OCI-LY7 (cell line): ENCODE data around the gene TVP23A. TPM values are rescaled to one million over a fixed set of nuclear protein-coding genes. Genes with fewer than 3 reads are reported as not detected.

Source experiments
- BruUV-seq: library from RNA; stranded (reverse); fragments of 400-500 nt; replicated peaks from 2 replicates; lab custom pipeline; 2021; lab: Mats Ljungman, UMichigan
- CTCF ChIA-PET: fragments of 300-600 bp; sonication (Branson Sonifier 250); formaldehyde crosslinking; loops from one replicate; lab custom pipeline; 2022; ENCODE audit warnings: antibody characterized with exemption; ENCODE audit not compliant: unreplicated experiment; lab: Charles Lee
- POLR2A ChIA-PET: fragments of 300-600 bp; sonication (Branson Sonifier 250); formaldehyde crosslinking; loops from one replicate; lab custom pipeline; 2022; ENCODE audit warnings: antibody characterized with exemption; lab: Charles Lee
- DNase-seq: peaks from one replicate; pipeline ENCODE4 v3.0.0-alpha.2; 2015; ENCODE audit warnings: low spot score
- H2AFZ ChIP-seq: fragments of 200-600 bp; sonication (generic), shearing (Covaris generic); 2 replicates; pipeline ENCODE4 v1.6.1; 2014; ENCODE audit warnings: mild to moderate bottlenecking, antibody characterized with exemption, low read length, moderate library complexity
- H3K27ac ChIP-seq: fragments of 200-600 bp; sonication (generic); 2 replicates; pipeline ENCODE4 v1.5.1; 2014; ENCODE audit warnings: mixed run types, low read depth, mild to moderate bottlenecking, moderate library complexity, low read length, inconsistent platforms; ENCODE audit not compliant: poor library complexity, severe bottlenecking
- H3K36me3 ChIP-seq: fragments of 200-600 bp; sonication (generic); 2 replicates; pipeline ENCODE4 v1.6.1; 2014; ENCODE audit warnings: mild to moderate bottlenecking, antibody characterized with exemption, low read length, moderate library complexity, mixed read lengths; ENCODE audit not compliant: insufficient read depth
- H3K4me1 ChIP-seq: fragments of 200-600 bp; sonication (generic); 2 replicates; pipeline ENCODE4 v1.5.1; 2014; ENCODE audit warnings: mild to moderate bottlenecking, low read length; ENCODE audit not compliant: insufficient read depth, poor library complexity, severe bottlenecking
- H3K4me2 ChIP-seq: fragments of 200-600 bp; sonication (generic); 2 replicates; pipeline ENCODE4 v1.6.1; 2014; ENCODE audit warnings: mild to moderate bottlenecking, low read length
- H3K4me3 ChIP-seq: fragments of 200-600 bp; sonication (generic); 2 replicates; pipeline ENCODE4 v1.5.1; 2014; ENCODE audit warnings: mild to moderate bottlenecking, low read depth, low read length; ENCODE audit not compliant: poor library complexity, severe bottlenecking
- H3K79me2 ChIP-seq: fragments of 200-600 bp; sonication (generic); 2 replicates; pipeline ENCODE4 v1.6.1; 2016; ENCODE audit warnings: low read depth, mild to moderate bottlenecking, low read length, moderate library complexity, mixed read lengths; ENCODE audit not compliant: insufficient read depth
- H3K9me2 ChIP-seq: fragments of 200-600 bp; sonication (generic); 2 replicates; pipeline ENCODE4 v1.6.1; 2016; ENCODE audit warnings: mild to moderate bottlenecking, low read length, mixed read lengths; ENCODE audit not compliant: insufficient read depth
- H3K9me3 ChIP-seq: fragments of 200-600 bp; sonication (generic); 2 replicates; pipeline ENCODE4 v1.6.1; 2014; ENCODE audit warnings: mild to moderate bottlenecking, mixed run types, low read length, mixed read lengths
- H4K20me1 ChIP-seq: fragments of 200-600 bp; sonication (generic); 2 replicates; pipeline ENCODE4 v1.6.1; 2014; ENCODE audit warnings: mild to moderate bottlenecking, antibody characterized with exemption, low read length, moderate library complexity, mixed read lengths; ENCODE audit not compliant: insufficient read depth
- EZH2phosphoT487 ChIP-seq: fragments of 200-600 bp; sonication (generic); IDR thresholded peaks from 2 replicates; pipeline ENCODE4 v1.6.1; 2018; ENCODE audit warnings: low read depth, borderline replicate concordance, mild to moderate bottlenecking, mixed run types, antibody characterized with exemption, low read length, moderate library complexity, mixed read lengths
- intact Hi-C: fragments of 100-400 bp; cut with micrococcal nuclease; formaldehyde crosslinking; loops from one replicate; pipeline ENCODE4 v1.10.0; 2022; ENCODE audit not compliant: unreplicated experiment
- total RNA-seq, 2 experiments: library from RNA; depleted of rRNA in 1 of 2; stranded (reverse); fragments of >200 nt in 1 of 2; shearing (Covaris generic) in 1 of 2; gene quantifications; 2 replicates each; pipeline ENCODE4 v1.2.3, GENCODE V29; 2014 to 2022
- TF ChIP-seq, protein P1 (sequence below): fragments of 200-600 bp; sonication (generic); conservative IDR thresholded peaks from 2 replicates; pipeline ENCODE4 v1.5.1; 2014; ENCODE audit warnings: mild to moderate bottlenecking, antibody characterized with exemption, low read length, moderate library complexity, mixed read lengths

Gene TVP23A
- total RNA-seq, 2 experiments from 2014 or later = 0.57 TPM; not detected in 1

DNA sequence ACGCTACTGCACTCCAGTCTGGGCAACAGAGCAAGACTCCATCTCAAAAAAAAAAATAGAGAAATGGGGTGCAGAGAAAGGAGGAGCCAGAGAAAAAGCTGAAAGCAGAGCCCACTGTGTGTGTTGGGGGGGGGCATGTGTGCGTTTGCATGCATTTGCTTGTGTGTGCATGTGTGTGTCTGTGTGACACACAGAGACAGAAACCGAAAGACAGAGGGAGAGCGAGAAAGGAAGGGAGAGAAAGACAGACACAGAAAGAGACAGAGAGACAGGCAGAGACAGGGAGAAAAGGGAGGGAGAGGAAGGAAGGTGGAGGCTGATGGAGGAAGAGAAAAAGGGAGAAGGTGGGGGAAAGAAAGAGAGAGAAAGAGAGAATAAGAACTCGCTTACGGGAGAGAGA lies 48.6 kb upstream of the TVP23A start:
- H2AFZ ChIP-seq = peak overlapping the region; percentile 40; the same call in 1 of the 2 replicates
- CTCF ChIA-PET = interaction anchor here (0.5 to 0.7 kb wide), 2 partner anchors 22 to 529 kb away, joined by 3 to 5 read pairs; no protein-coding TSS in a partner anchor
- intact Hi-C loops = no loop called here
- BruUV-seq = no TSS peak
- no peaks in the 10 kb centered on the region for H3K9me2 ChIP-seq
- H3K36me3 ChIP-seq = no peaks in the 10 kb centered on the region
- H3K4me3 ChIP-seq = peak overlapping the region; percentile 36
- no peak for DNase-seq
- no peaks in the 10 kb centered on the region for H4K20me1 ChIP-seq
- POLR2A ChIA-PET = interaction anchor here (2.0 kb wide), 1 partner anchor 10 kb away, joined by 6 read pairs; the partner anchor contains the start of gene CIITA
- no peak for TF ChIP-seq EZH2phosphoT487
- TF ChIP-seq, protein P1, sequence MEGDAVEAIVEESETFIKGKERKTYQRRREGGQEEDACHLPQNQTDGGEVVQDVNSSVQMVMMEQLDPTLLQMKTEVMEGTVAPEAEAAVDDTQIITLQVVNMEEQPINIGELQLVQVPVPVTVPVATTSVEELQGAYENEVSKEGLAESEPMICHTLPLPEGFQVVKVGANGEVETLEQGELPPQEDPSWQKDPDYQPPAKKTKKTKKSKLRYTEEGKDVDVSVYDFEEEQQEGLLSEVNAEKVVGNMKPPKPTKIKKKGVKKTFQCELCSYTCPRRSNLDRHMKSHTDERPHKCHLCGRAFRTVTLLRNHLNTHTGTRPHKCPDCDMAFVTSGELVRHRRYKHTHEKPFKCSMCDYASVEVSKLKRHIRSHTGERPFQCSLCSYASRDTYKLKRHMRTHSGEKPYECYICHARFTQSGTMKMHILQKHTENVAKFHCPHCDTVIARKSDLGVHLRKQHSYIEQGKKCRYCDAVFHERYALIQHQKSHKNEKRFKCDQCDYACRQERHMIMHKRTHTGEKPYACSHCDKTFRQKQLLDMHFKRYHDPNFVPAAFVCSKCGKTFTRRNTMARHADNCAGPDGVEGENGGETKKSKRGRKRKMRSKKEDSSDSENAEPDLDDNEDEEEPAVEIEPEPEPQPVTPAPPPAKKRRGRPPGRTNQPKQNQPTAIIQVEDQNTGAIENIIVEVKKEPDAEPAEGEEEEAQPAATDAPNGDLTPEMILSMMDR = no peak
- no peaks in the 10 kb centered on the region; the same call in 1 of the 2 replicates for H3K79me2 ChIP-seq
- peaks cover 70% of the 10 kb centered on the region for H3K4me1 ChIP-seq
- H3K27ac ChIP-seq = peak overlapping the region; percentile 24
- H3K4me2 ChIP-seq = peak overlapping the region; percentile 85
- H3K9me3 ChIP-seq = no peaks in the 10 kb centered on the region

DNA sequence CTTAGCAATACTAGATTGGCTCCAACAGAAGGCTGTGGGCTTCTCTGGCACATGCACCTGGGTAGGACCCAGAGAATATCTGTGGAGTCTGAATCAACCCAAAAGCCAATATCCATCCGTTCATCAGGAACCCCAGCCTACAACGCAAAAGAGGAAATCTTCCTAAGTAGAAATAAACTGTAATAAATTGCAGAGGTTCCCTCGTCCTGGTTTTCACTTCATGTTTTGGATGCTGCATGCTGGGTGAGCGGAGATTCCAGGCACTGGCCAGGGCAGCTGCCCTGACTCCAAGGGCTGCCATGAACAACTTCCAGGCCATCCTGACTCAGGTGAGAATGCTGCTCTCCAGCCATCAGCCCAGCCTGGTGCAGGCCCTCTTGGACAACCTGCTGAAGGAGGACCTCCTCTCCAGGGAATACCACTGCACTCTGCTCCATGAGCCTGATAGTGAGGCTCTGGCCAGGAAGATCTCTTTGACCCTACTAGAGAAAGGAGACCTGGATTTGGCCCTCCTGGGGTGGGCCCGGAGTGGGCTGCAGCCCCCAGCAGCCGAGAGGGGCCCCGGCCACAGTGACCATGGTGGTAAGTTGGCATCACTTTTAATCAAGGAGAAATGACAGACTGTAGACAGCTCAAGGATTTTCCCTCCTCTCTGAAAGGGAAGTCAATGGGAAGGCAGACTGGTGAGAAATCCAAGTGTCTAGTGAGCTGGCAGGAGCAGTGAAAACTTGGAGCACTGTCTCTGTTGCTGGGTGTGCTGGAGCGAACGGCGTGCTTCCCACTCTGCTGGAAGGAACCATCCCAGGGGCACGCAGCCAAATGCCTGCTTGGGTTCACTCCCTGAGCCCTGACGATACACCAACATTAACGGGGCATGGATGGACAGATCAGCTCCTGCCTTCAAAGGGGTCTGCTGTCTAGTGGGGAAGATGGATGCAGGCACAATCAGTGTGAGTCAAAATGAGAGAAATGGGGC lies 47.7 kb upstream of the TVP23A start:
- peaks cover 62% of the 10 kb centered on the region for H3K4me1 ChIP-seq
- no peak for TF ChIP-seq EZH2phosphoT487
- TF ChIP-seq, protein P1 = no peak
- H3K9me2 ChIP-seq = no peaks in the 10 kb centered on the region
- no peak overlapping the region for H3K27ac ChIP-seq
- H3K9me3 ChIP-seq = no peaks in the 10 kb centered on the region
- H2AFZ ChIP-seq = no peak overlapping the region
- no peaks in the 10 kb centered on the region; the same call in 1 of the 2 replicates for H3K79me2 ChIP-seq
- no peaks in the 10 kb centered on the region for H4K20me1 ChIP-seq
- intact Hi-C loops = no loop called here
- BruUV-seq = no TSS peak
- no peak overlapping the region for H3K4me2 ChIP-seq
- ChIA-PET POLR2A (interaction anchor here (2.0 kb wide), 1 partner anchor 11 kb away, joined by 6 read pairs; the partner anchor contains the start of gene CIITA), CTCF (interaction anchor here (0.5 to 0.7 kb wide), 2 partner anchors 23 to 530 kb away, joined by 3 to 5 read pairs; no protein-coding TSS in a partner anchor)
- no peak overlapping the region for H3K4me3 ChIP-seq
- no peaks in the 10 kb centered on the region for H3K36me3 ChIP-seq
- DNase-seq = no peak
